Stimulated activated CD8-positive, alpha-beta memory T cell treated with anti-CD3 and anti-CD28 coated beads, Interleukin-12 subunit alpha, Interleukin-12 subunit beta, amount 100 ng/mL, for 24 hours (primary cell): Measurements from ENCODE around the gene GTF2IRD1.
"Not testable (repeated sequence)": the region's sequence is repeated elsewhere in the genome, so short reads cannot be mapped to it uniquely, and the experiment has no call there.

Source experiments
- DNase-seq: peaks from one replicate; pipeline ENCODE4 v3.0.0-alpha.2; 2020; ENCODE audit errors: extremely low read depth

The GTF2IRD1 gene

GRCh38 chr7:74429153-74429747 is 24.5 kb upstream of the GTF2IRD1 start:
- DNase-seq, result no peak

DNA sequence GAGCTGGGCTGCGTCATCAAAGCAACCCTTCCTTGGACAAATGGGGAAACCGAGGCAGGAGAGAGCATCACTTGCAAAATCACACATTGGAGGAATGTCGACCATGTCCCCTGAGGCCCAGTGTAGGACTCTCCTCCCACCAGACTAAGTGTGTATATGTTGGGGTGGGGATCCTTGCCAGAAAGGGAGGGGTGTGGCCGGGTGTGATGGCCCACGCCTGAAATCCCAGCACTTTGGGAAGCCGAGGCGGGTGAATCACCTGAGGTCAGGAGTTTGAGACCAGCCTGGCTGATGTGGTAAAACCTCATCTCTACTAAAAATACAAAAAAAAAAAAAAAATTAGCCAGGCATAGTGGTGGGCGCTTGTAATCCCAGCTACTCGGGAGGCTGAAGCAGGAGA is 23.3 kb upstream of the GTF2IRD1 start:
- DNase-seq, result not testable (repeated sequence)

DNA sequence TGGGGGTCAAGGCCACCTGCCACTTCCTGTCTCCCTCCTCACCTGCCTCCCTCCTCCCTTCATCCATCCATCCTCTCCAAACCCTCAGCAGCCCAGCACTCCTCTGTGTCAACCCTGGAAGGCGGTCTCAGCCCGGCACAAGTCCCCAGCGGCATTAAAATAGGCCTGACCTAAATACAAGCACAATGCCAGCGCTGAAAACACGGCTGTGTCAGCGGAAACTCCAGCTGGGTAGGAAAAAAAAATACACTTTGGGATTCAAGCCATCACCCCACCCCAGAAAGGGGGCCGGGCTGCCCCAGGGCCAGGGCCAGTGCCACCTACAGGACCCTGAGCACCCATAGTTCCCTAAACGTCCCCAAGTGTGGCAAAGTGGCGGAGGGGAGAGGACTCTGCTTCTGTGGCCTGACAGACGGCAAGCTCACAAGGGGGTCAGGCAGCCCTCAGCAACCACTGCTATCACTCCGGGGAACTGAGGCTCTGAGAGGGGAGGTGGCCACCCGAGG is 22.7 kb upstream of the GTF2IRD1 start:
- no peak for DNase-seq

GRCh38 chr7:74437291-74437571 is 16.5 kb upstream of the GTF2IRD1 start:
- DNase-seq, result not testable (repeated sequence)

GRCh38 chr7:74438327-74438726 is 15.4 kb upstream of the GTF2IRD1 start:
- no peak for DNase-seq

GRCh38 chr7:74439541-74439940 is 14.2 kb upstream of the GTF2IRD1 start:
- no peak for DNase-seq

DNA sequence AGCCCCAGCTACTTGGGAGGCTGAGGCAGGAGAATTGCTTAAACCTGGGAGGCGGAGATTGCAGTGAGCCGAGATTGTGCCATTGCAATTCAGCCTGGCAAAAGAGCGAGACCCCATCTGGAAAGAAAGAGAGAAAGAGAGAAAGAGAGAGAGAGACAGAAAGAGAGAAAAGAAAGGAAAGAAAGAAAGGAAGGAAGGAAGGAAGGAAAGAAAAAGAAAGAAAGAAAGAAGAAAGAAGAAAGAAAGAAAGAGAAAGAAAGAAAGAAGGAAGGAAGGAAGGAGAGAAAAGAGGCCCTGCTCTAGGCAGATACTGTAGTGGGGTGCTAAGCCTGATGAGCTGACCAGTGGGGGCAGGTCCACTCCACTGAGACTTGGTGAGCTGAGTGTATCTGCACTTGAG is 13.6 kb upstream of the GTF2IRD1 start:
- DNase-seq, result not testable (repeated sequence)

GRCh38 chr7:74441801-74442200 is 11.9 kb upstream of the GTF2IRD1 start:
- no peak for DNase-seq

GRCh38 chr7:74443543-74444247 is 10.0 kb upstream of the GTF2IRD1 start:
- no peak for DNase-seq

- no peak for DNase-seq
Measured at GRCh38 chr7:74449144-74449543, 4.6 kb upstream of the GTF2IRD1 start.

DNA sequence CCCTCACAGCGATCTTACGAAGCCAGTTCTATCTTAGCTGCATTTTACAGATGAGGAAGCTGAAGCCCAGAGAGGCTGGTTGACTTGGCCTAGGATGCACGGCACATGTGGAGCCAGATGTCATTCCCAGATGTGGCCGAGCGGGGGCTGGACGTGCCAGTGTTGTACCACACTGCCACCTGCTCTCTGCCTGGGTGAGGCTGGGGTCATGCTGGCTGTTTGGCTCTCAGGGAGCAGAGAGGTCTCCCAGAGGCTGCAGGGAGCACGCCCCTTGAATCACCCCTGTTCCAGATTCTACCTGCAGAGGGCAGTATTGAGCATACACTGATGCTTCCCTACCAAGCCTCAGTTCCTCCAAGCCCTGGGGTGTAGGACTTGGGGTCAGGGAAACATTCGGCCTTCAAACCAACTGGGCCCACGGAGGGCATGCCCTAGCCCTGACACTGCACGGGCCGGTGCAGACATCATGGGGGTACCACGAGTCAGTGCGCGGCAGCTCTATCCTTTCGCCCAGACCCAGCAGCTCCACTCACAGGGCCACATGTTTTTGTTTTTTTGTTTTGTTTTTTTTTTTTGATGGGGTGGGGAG is 3.8 kb upstream of the GTF2IRD1 start:
- no peak for DNase-seq

GRCh38 chr7:74452748-74453321 is 871 bp upstream of the GTF2IRD1 start:
- no peak for DNase-seq

DNA sequence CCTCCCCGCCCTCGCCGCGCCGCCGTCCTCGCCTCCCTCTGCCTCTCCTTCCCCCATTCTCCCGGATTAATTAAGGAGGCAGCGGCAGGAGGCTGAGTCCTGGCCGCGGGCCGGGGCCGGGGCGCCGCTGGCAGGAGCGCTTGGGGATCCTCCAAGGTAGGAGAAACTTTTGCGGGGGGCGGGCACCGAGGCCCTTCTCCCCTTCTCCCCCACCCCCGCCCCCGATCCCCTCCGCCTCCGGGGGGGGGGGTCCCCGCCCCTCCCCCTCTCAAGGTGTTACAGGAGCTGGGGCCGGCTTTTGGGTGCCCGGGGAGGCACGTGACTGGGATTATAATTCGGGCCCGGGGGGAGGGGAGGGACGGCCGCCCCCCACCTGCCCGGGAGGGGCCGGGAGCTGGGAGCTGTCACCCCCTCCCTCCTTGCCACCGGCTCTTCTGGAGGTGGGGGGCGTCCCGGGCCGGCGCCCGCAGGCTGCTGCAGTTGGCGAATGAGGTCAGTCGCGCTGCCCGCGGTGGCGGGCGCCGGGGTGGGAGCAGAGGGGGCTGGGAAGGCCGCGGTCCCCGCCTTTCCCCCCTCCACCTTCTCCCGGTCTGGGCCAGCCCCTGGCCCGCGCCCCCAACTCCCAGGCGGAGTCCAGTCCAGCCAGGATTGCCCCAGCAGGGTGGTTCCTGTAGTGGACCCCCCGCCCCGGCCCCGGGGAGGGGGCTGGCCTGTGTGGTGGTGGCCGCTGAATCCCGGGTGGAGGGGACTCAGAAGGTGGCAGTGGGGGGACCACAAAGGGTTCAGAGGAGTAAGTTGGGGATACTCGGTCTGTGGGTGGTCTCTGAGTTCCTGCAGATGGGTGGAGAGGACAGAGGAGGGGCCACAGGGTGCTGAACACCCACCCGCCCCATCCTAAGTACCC is 567 bp downstream of the GTF2IRD1 start:
- no peak for DNase-seq

DNA sequence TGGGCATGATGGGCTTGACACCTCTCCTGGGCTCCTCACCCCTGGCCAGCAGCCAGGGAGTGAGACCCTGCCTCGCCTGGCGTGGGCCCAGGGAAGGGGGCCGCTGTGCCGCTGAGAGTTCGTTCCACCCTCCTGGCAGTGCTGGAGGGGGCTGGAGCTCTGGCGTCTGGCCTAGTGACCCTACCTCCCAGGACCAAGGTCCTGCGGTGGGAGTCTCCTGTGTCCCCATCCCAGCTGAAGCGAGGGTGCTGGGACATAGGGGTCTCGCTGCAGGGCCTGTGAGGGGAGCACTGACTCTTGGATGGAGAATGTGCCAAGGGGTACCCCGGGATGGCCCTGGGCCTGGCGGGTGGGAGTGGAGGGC is 1.2 kb downstream of the GTF2IRD1 start:
- DNase-seq, result no peak

DNA sequence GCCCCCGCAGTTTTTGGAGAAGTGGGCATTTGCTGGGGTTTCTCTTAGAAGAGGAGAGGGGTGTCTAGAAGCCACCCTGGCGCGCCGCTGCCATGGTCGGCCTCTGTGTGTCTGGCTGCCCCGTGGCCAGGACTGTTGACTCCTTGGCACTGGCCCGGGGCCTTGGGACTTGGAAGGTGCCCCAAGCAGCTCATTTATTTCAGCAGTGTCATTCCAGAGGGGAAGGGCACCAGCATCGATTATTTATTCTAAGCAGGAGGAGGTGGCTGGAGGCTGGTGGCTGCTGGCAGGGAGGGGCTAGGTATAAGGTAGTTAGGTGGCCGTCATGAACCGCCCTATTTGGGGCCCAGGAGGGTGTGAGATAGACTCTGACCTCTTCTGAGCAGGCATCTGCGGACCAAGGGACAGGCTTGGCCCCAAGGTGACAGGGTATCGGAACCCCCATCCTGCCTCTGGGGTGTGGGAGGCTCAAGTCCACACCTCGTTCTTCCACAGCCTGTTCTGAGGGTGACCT is 1.6 kb downstream of the GTF2IRD1 start:
- DNase-seq, result no peak

- no peak for DNase-seq
Measured at GRCh38 chr7:74455928-74456327, 2.2 kb downstream of the GTF2IRD1 start.

DNA sequence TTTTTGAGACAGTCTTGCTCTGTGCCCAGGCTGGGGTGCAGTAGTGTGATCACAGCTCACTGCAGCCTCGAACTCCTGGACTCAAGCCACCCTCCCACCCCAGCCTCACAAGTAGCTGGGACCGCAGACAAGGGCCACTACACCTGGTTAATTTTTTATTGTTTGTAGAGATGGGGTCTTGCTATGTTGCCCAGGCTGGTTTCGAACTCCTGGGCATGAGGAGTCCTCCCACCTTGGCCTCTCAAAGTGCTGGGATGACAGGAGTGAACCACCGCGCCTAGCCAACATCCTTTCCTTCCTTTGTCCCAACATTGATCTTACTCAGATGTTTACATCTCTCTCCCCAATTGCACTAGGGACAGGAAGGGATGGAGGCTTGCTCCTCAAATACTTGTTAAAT is 3.3 kb downstream of the GTF2IRD1 start:
- DNase-seq, result no peak

DNA sequence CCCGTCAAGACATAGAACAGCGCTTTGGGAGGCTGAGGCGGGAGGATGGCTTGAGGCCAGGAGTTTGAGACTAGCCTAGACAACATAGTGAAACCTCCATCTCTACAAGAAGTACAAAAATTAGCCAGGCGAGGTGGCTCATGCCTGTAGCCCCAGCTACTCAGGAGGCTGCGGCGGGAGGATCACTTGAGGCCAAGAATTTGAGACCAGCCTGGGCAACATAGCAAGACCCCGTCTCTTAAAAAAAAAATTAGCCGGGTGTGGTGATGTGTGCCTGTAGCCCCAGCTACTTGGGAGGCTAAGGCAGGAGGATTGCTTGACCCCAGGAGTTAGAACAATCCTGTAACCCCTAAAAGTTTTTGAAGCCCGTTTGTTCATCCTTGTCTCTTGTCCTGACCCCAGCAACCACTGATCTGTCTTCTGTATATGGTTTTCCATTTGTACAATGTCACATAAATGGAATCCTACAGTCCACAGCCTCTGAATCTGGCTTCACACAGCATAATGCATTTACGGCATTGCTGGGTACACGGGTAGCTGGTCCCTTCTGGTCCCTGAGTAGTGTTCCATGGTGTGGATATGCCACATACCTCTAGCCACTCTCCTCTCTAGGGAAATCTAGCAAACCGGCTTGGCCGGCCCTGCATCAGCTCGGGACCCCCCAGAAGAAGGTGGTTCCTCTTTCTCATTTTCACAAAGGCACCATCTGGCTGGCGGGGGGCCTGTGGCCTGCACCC is 8.4 kb downstream of the GTF2IRD1 start:
- no peak for DNase-seq

DNA sequence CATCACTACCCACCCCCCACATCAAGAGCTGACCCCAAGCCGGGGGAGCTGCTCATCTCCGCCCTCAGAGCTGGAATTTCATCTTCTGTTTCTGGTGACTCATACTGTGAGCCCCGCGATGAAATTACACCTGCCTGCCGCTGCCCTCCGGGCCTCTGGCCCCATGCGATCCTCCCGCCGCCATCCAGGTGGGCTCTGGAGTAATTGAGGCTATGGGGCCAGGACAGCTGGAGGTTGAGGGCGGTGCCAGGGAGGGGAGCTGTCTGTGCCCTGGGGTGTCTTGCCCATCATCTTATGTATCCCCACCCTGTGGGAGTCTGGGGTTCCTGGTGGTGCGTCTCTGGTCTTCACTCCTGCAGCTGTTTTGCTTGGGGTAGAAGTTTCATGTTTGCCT is 9.0 kb downstream of the GTF2IRD1 start:
- no peak for DNase-seq

DNA sequence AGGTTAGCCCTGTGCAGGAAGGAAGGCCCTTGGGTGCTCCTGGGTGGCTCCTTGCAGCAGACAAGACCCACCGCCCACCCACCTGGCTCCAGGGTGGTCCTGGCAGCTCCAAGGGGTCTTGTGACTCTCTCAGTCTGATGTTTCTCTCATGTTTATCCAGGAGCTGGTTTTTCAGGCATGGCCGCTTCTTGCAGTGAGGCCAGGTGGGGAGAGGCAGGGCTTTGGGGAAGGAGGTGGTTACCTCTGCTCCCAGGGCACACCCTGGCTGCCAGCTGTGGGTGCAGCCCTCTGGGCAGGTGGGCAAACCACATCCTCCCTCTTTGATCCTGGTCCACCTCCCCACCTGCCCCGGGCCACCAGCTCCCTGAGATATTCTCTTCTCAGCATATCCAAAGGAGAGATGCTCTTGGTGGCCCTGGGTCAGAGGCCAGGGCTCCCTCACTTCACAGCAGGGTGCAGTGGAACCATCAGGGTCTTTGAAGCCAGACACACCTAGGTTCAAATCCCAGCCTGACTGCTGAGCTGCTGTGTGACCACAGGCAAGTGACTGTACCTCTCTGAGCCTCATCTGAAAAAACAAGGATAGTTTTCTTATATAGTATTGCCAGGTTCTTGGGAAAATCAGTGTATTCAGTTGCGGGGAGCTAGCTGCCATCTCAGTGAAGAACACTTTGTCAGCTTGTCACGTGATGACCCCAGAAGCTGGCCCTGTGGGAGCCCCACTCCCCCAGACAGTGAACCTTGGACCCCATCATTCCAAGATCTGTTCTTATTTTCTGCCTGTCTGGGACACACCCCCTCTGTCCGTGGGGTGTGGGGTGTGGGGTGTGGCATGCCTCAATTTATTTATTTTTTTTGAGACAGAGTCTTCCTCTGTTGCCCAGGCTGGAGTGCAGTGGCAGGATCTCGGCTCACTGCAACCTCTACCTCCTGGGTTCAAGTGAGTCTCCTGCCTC is 11.5 kb downstream of the GTF2IRD1 start:
- no peak for DNase-seq
